Cardiac fibroblast (primary cell): Measurements from ENCODE around the gene TTR.

Source experiments
- DNase-seq, 2 donors: peaks; one replicate each; pipeline versions ENCODE4 v3.0.0 to v3.0.0-alpha.2; 2010; ENCODE audit warnings: low read depth in 2 of 2
- H3K4me3 ChIP-seq, 2 donors: replicated peaks in 1 of 2; 1 replicate in 1 of 2; 2 replicates in 1 of 2; pipeline ENCODE4 v1.5.1; 2011; ENCODE audit warnings: low read depth in 2 of 2, low read length in 2 of 2, mild to moderate bottlenecking in 2 of 2, moderate library complexity in 1 of 2
- CTCF ChIP-seq: IDR thresholded peaks from one replicate; pipeline ENCODE4 v1.5.1; 2011; ENCODE audit warnings: low read depth, mild to moderate bottlenecking, low read length, inconsistent platforms

Gene TTR

GRCh38 chr18:31631526-31631925, 39.8 kb downstream of the TTR start:
- no peak overlapping the region for H3K4me3 ChIP-seq
- DNase-seq: no peak
- no peak for TF ChIP-seq CTCF

- TF ChIP-seq CTCF: no peak
- no peak overlapping the region for H3K4me3 ChIP-seq
- no peak for DNase-seq
These were observed 40.7 kb downstream of the TTR start for GRCh38 chr18:31632356-31632755.

- TF ChIP-seq CTCF: no peak
- H3K4me3 ChIP-seq: no peak overlapping the region
- no peak for DNase-seq
These were observed 42.0 kb downstream of the TTR start for GRCh38 chr18:31633392-31634330.

GRCh38 chr18:31634331-31634713, 42.6 kb downstream of the TTR start:
- no peak for DNase-seq
- TF ChIP-seq CTCF: no peak
- no peak overlapping the region for H3K4me3 ChIP-seq

GRCh38 chr18:31636387-31636786, 44.7 kb downstream of the TTR start:
- TF ChIP-seq CTCF: no peak
- no peak for DNase-seq
- H3K4me3 ChIP-seq: no peak overlapping the region

GRCh38 chr18:31637445-31637844, 45.8 kb downstream of the TTR start:
- no peak overlapping the region for H3K4me3 ChIP-seq
- TF ChIP-seq CTCF: no peak
- no peak for DNase-seq
